ENCODE measurements around the gene SPATA33. TPM values are rescaled to one million over a fixed set of nuclear protein-coding genes. Genes with fewer than 3 reads are reported as not detected.

The SPATA33 gene
- total RNA-seq, 6 experiments from 2014 or later, result 1.8 to 5.0 (median 3.3) TPM

DNA sequence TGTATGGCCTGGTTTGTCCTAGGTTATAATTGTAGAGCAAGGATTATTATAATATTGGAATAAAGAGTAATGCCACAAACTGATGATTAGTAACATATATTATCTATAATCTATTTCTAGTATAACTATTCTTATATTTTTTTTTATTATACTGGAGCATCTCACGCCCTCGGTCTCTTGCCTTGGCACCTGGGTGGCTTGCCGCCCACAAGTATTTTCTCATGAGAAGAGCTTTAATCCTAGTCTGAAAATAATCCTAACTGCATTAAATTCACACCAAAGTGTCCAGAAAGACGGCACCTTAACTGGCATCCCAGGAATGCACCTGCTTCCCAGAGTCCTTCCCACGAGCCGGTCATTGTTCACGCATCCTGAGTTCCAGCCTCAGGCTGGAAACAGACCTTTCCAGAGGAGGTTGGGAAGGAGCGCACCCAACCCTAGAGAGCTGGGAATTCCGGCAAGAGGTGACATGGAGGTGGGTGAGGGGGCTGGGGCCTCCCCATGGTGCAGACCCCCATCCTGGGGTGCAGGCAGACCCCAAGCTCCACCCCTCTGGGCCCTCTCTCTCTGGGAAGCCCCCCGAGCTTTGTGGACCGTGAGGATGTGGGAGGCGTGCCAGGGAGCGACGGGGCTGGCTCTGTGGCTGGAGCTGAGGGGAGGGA, 16.0 kb upstream of the SPATA33 start:
- DNase-seq (no peak), ATAC-seq (no peak)
- Histone ChIP-seq H3K4me1 (peaks cover 0 to 7% (median 0%) of the 10 kb centered on the region in 4 donors), H3K27ac (no peak overlapping the region), H3K4me3 (peak overlapping the region in 1 of 3 donors; percentile 45), H3K9me3 (no peaks in the 10 kb centered on the region), H3K36me3 (peaks cover 0 to 15% (median 3%) of the 10 kb centered on the region in 4 donors), H3K27me3 (no peaks in the 10 kb centered on the region)
- intact Hi-C loops (cut with DNase I), result no loop called here
- TF ChIP-seq, protein P1, sequence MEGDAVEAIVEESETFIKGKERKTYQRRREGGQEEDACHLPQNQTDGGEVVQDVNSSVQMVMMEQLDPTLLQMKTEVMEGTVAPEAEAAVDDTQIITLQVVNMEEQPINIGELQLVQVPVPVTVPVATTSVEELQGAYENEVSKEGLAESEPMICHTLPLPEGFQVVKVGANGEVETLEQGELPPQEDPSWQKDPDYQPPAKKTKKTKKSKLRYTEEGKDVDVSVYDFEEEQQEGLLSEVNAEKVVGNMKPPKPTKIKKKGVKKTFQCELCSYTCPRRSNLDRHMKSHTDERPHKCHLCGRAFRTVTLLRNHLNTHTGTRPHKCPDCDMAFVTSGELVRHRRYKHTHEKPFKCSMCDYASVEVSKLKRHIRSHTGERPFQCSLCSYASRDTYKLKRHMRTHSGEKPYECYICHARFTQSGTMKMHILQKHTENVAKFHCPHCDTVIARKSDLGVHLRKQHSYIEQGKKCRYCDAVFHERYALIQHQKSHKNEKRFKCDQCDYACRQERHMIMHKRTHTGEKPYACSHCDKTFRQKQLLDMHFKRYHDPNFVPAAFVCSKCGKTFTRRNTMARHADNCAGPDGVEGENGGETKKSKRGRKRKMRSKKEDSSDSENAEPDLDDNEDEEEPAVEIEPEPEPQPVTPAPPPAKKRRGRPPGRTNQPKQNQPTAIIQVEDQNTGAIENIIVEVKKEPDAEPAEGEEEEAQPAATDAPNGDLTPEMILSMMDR (IDR thresholded peaks at IDR 0.05), result peak in 1 of 4 donors; percentile 4
- TF ChIP-seq POLR2A (IDR thresholded peaks at IDR 0.05), result no peak
- WGBS (ENCODE audit: insufficient coverage, low coverage, low lambda C conversion rate, missing lambda C conversion rate), result 40% methylated on average over 9 of the region's 14 CpGs

DNA sequence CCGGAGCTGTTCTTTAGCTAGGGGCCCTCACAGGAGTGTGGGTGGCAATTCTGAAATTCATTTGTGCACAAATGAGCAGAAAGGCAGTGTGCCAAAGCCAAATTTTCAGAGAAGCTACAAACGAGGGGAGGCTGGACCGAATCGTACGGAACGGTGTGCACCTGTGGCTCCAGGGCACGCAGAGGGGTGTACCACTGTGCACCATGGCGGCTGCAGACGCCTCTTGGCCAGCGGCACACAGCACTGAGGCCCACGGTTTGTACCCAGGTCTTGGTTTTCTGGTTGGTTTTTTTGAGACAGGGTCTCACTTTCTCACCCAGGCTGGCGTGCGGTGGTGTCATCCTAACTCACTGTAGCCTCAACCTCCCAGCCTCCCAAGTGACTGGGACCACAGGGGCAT, 15.1 kb upstream of the SPATA33 start:
- peaks cover 0 to 23% (median 5%) of the 10 kb centered on the region in 4 donors for H3K36me3 ChIP-seq
- H3K27me3 ChIP-seq, result no peaks in the 10 kb centered on the region
- H3K27ac ChIP-seq, result no peak overlapping the region
- WGBS (ENCODE audit: insufficient coverage, low coverage, low lambda C conversion rate, missing lambda C conversion rate), result 39% methylated on average over 3 of the region's 13 CpGs
- H3K4me3 ChIP-seq, result no peak overlapping the region
- no peak for TF ChIP-seq POLR2A (IDR thresholded peaks at IDR 0.05)
- TF ChIP-seq, protein P1 (IDR thresholded peaks at IDR 0.05), result no peak
- ATAC-seq (no peak), DNase-seq (no peak)
- intact Hi-C loops (cut with DNase I), result no loop called here
- peaks cover 0 to 7% (median 0%) of the 10 kb centered on the region in 4 donors for H3K4me1 ChIP-seq
- H3K9me3 ChIP-seq, result no peaks in the 10 kb centered on the region

DNA sequence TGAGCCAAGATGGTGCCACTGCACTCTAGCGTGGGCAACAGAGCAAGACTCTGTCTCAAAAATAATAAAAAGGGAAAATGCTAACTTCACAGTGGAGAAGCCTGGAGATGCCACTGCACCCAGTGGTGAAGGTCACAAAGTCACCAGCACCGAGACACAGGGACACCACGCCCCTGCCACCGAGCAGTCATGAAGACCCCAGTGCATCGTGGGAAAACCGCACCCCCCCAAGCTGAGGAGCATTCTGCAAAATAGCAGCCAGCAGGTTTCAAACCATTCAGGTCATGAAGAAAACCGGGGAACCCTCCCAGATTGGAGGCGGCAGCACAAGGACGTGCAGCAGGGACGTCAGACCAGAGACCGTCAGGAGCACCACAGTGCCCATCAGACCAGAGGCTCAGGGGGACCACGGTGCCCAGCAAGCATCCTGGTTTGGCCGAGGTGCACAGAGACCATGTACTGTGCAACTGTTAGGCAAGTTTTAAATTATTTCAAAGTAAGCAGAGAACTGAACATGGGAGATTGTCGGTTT, 13.8 kb upstream of the SPATA33 start:
- Histone ChIP-seq H3K4me3 (no peak overlapping the region), H3K9me3 (no peaks in the 10 kb centered on the region), H3K4me1 (peaks cover 0 to 7% (median 0%) of the 10 kb centered on the region in 4 donors), H3K27ac (no peak overlapping the region), H3K27me3 (no peaks in the 10 kb centered on the region), H3K36me3 (peaks cover 0 to 23% (median 5%) of the 10 kb centered on the region in 4 donors)
- intact Hi-C loops (cut with DNase I), result no loop called here
- ATAC-seq, result peak in 1 of 4 donors; percentile 10
- 73% methylated on average over 8 of the region's 14 CpGs for WGBS (ENCODE audit: insufficient coverage, low coverage, low lambda C conversion rate, missing lambda C conversion rate)
- no peak for TF ChIP-seq POLR2A (IDR thresholded peaks at IDR 0.05)
- TF ChIP-seq, protein P1 (IDR thresholded peaks at IDR 0.05), result no peak
- no peak for DNase-seq

DNA sequence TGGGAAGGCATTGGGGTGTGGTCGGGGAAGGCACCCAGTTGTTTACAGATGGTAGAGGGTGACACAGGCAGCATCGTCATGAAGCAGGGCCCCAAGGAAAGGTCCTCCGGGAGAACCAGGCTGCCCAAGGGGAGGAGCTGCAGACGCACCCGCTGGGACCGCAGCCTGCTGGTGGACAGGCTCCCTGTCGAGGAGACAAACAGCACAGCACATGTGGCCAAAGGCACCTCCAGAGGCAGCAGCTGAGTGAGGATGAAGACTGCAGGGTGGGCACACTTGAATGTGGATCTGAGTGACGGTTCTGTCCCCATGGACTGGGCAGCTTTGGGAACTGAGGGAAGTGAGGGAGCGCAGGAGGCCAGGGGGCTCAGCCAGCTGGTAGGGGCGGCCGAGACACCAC, 12.5 kb upstream of the SPATA33 start:
- Histone ChIP-seq H3K27ac (no peak overlapping the region), H3K27me3 (no peaks in the 10 kb centered on the region), H3K36me3 (peaks cover 0 to 23% (median 5%) of the 10 kb centered on the region in 4 donors), H3K4me3 (no peak overlapping the region), H3K9me3 (no peaks in the 10 kb centered on the region), H3K4me1 (peaks cover 0 to 7% (median 0%) of the 10 kb centered on the region in 4 donors)
- TF ChIP-seq, protein P1 (IDR thresholded peaks at IDR 0.05), result no peak
- TF ChIP-seq POLR2A (IDR thresholded peaks at IDR 0.05), result no peak
- no peak for ATAC-seq
- DNase-seq, result no peak
- WGBS (ENCODE audit: insufficient coverage, low coverage, low lambda C conversion rate, missing lambda C conversion rate), result no CpG with 5 or more reads among the region's 11 CpGs
- intact Hi-C loops (cut with DNase I), result no loop called here

All from right lobe of liver (tissue), 6 donors.